H9 (cell line): Measurements from ENCODE around the gene TMEM245. TPM values are rescaled to one million over a fixed set of nuclear protein-coding genes. Genes with fewer than 3 reads are reported as not detected.

Experiments used
- DNase-seq: peaks from one replicate; pipeline ENCODE4 v3.0.0-alpha.2; 2017
- H2AFZ ChIP-seq: one replicate; pipeline ENCODE4 v1.6.1; 2013; ENCODE audit warnings: mild to moderate bottlenecking, low read length, control low read depth, moderate library complexity
- H2AK5ac ChIP-seq: 2 replicates; pipeline ENCODE4 v1.6.1; 2013; ENCODE audit warnings: low read length, control low read depth, mixed read lengths; ENCODE audit not compliant: insufficient read length
- H2BK120ac ChIP-seq: one replicate; pipeline ENCODE4 v1.6.1; 2013; ENCODE audit warnings: low read depth, mild to moderate bottlenecking, low read length, control low read depth, inconsistent platforms; ENCODE audit not compliant: poor library complexity, severe bottlenecking
- H2BK12ac ChIP-seq: 2 replicates; pipeline ENCODE4 v1.6.1; 2013; ENCODE audit warnings: low read length, control low read depth, mixed read lengths, low read depth; ENCODE audit not compliant: insufficient read length
- H2BK15ac ChIP-seq: 2 replicates; pipeline ENCODE4 v1.6.1; 2013; ENCODE audit warnings: low read depth, low read length, control low read depth
- H2BK20ac ChIP-seq: one replicate; pipeline ENCODE4 v1.6.1; 2013; ENCODE audit warnings: low read depth, mild to moderate bottlenecking, low read length, control low read depth, inconsistent platforms; ENCODE audit not compliant: poor library complexity, severe bottlenecking
- H2BK5ac ChIP-seq: 2 replicates; pipeline ENCODE4 v1.6.1; 2013; ENCODE audit warnings: low read length, control low read depth, mixed read lengths; ENCODE audit not compliant: insufficient read length
- H3K14ac ChIP-seq: 2 replicates; pipeline ENCODE4 v1.6.1; 2013; ENCODE audit warnings: low read length, control low read depth; ENCODE audit not compliant: insufficient read depth
- H3K18ac ChIP-seq: 2 replicates; pipeline ENCODE4 v1.6.1; 2013; ENCODE audit warnings: low read depth, mild to moderate bottlenecking, mixed read lengths, low read length, control low read depth; ENCODE audit not compliant: insufficient read length
- H3K23ac ChIP-seq: 2 replicates; pipeline ENCODE4 v1.6.1; 2013; ENCODE audit warnings: low read length, control low read depth, mixed read lengths, low read depth; ENCODE audit not compliant: insufficient read length
- H3K23me2 ChIP-seq: 2 replicates; pipeline ENCODE4 v1.6.1; 2013; ENCODE audit warnings: low read depth, mild to moderate bottlenecking, mixed read lengths, low read length, control low read depth; ENCODE audit not compliant: insufficient read length, poor library complexity, severe bottlenecking
- H3K27ac ChIP-seq: 2 replicates; pipeline ENCODE4 v1.5.1; 2013; ENCODE audit warnings: low read length, control low read depth, mixed read lengths, low read depth; ENCODE audit not compliant: insufficient read length
- H3K27me3 ChIP-seq: 2 replicates; pipeline ENCODE4 v1.6.1; 2013; ENCODE audit warnings: low read length, control low read depth, inconsistent platforms; ENCODE audit not compliant: insufficient read depth
- H3K4ac ChIP-seq: 2 replicates; pipeline ENCODE4 v1.6.1; 2013; ENCODE audit warnings: low read depth, mild to moderate bottlenecking, control low read depth, inconsistent platforms, low read length, moderate library complexity
- H3K4me1 ChIP-seq: 2 replicates; pipeline ENCODE4 v1.6.1; 2013; ENCODE audit warnings: low read length, control low read depth, inconsistent platforms; ENCODE audit not compliant: insufficient read depth
- H3K4me2 ChIP-seq: 2 replicates; pipeline ENCODE4 v1.6.1; 2013; ENCODE audit warnings: low read length, control low read depth, mixed read lengths; ENCODE audit not compliant: insufficient read length, insufficient read depth
- H3K56ac ChIP-seq: 2 replicates; pipeline ENCODE4 v1.6.1; 2013; ENCODE audit warnings: low read depth, mild to moderate bottlenecking, mixed read lengths, low read length, control low read depth; ENCODE audit not compliant: insufficient read length
- H3K79me1 ChIP-seq: 2 replicates; pipeline ENCODE4 v1.6.1; 2013; ENCODE audit warnings: low read depth, mild to moderate bottlenecking, moderate library complexity, low read length, control low read depth, inconsistent platforms; ENCODE audit not compliant: insufficient read depth, poor library complexity, severe bottlenecking
- H3K79me2 ChIP-seq: 2 replicates; pipeline ENCODE4 v1.6.1; 2013; ENCODE audit warnings: low read length, control low read depth, inconsistent platforms; ENCODE audit not compliant: insufficient read depth
- H3K9ac ChIP-seq: 2 replicates; pipeline ENCODE4 v1.6.1; 2013; ENCODE audit warnings: low read length, control low read depth, mixed read lengths; ENCODE audit not compliant: insufficient read length; ENCODE audit errors: extremely low read depth
- H3K9me3 ChIP-seq: one replicate; pipeline ENCODE4 v1.6.1; 2013; ENCODE audit warnings: low read depth, low read length, inconsistent platforms; ENCODE audit not compliant: control insufficient read depth
- H3T11ph ChIP-seq: one replicate; pipeline ENCODE4 v1.6.1; 2013; ENCODE audit warnings: mild to moderate bottlenecking, low read length, control low read depth, inconsistent platforms
- H4K20me1 ChIP-seq: one replicate; pipeline ENCODE4 v1.6.1; 2013; ENCODE audit not compliant: control insufficient read depth, insufficient read length, insufficient read depth
- H4K5ac ChIP-seq: 2 replicates; pipeline ENCODE4 v1.6.1; 2013; ENCODE audit warnings: low read depth, mild to moderate bottlenecking, mixed read lengths, low read length, control low read depth; ENCODE audit not compliant: insufficient read length
- H4K8ac ChIP-seq: replicated peaks from 2 replicates; pipeline ENCODE4 v1.6.1; 2013; ENCODE audit warnings: low read length, control low read depth, mixed read lengths, low read depth; ENCODE audit not compliant: insufficient read length
- H4K91ac ChIP-seq: 2 replicates; pipeline ENCODE4 v1.6.1; 2013; ENCODE audit warnings: low read depth, mild to moderate bottlenecking, moderate library complexity, mixed read lengths, low read length, control low read depth; ENCODE audit not compliant: insufficient read length
- H3K27ac Mint-ChIP-seq, 3 experiments: 2 replicates in 2 of 3; 3 replicates in 1 of 3; pipeline ENCODE4 v1.8.0; 2020 to 2021; ENCODE audit warnings: mixed read lengths in 3 of 3, mild to moderate bottlenecking in 1 of 3, moderate library complexity in 1 of 3
- H3K27me3 Mint-ChIP-seq: 2 replicates; pipeline ENCODE4 v1.8.0; 2021; ENCODE audit warnings: low read depth, mild to moderate bottlenecking, moderate library complexity, mixed read lengths
- H3K36me3 Mint-ChIP-seq, 3 experiments: 2 replicates in 2 of 3; 3 replicates in 1 of 3; pipeline ENCODE4 v1.8.0; 2020 to 2021; ENCODE audit warnings: low read depth in 3 of 3, mixed read lengths in 3 of 3; ENCODE audit not compliant: insufficient read depth in 1 of 3
- H3K4me1 Mint-ChIP-seq, 2 experiments: 2 replicates each; pipeline ENCODE4 v1.8.0; 2020; ENCODE audit warnings: mixed read lengths in 2 of 2
- H3K4me3 Mint-ChIP-seq, 2 experiments: 2 replicates in 1 of 2; 3 replicates in 1 of 2; pipeline ENCODE4 v1.8.0; 2020 to 2021; ENCODE audit warnings: mild to moderate bottlenecking in 2 of 2, mixed read lengths in 2 of 2, moderate library complexity in 1 of 2
- H3K9me3 Mint-ChIP-seq, 2 experiments: 2 replicates in 1 of 2; 3 replicates in 1 of 2; pipeline ENCODE4 v1.8.0; 2020; ENCODE audit warnings: mild to moderate bottlenecking in 2 of 2, mixed read lengths in 2 of 2, moderate library complexity in 1 of 2
- CTCF ChIP-seq: fragments of 200-600 bp; sonication (generic); conservative IDR thresholded peaks from 3 replicates; pipeline ENCODE4 v1.8.0; 2021; ENCODE audit warnings: antibody characterized with exemption, mild to moderate bottlenecking
- WGBS: extraction: QIAGEN DNeasy Blood & Tissue Kit; methylation state at CpG from one replicate; pipeline ENCODE4 v1.1.7; 2013; ENCODE audit warnings: missing lambda C conversion rate, low lambda C conversion rate, mixed read lengths; ENCODE audit not compliant: insufficient read length; ENCODE audit errors: extremely low coverage; 5-methylcytosine and 5-hydroxymethylcytosine counted together
- total RNA-seq: library from RNA; stranded (reverse); gene quantifications from 2 replicates; pipeline ENCODE4 v1.2.1, GENCODE V29; 2021

The TMEM245 gene
- total RNA-seq, 1 experiment from 2014 or later, result 37.9 TPM

GRCh38 chr9:109068764-109069163 is 51.0 kb downstream of the TMEM245 start:
- no CpG with 5 or more reads among the region's 1 CpG for WGBS
- Mint-ChIP-seq H3K4me1 (no peaks in the 10 kb centered on the region), H3K4me3 (no peak overlapping the region), H3K9me3 (no peaks in the 10 kb centered on the region), H3K27ac (no peak overlapping the region), H3K27me3 (no peaks in the 10 kb centered on the region), H3K36me3 (peaks cover 17 to 48% (median 32%) of the 10 kb centered on the region in 3 experiments; a peak in 6 of 7 replicates)
- Histone ChIP-seq H3K79me1 (no peaks in the 10 kb centered on the region), H4K8ac (no peak overlapping the region), H3K14ac (no peak overlapping the region), H3K79me2 (no peaks in the 10 kb centered on the region), H3K9ac (no peak overlapping the region), H3K56ac (no peak overlapping the region), H3K4ac (no peak overlapping the region), H2BK20ac (no peak overlapping the region), H2BK5ac (no peak overlapping the region), H4K20me1 (no peaks in the 10 kb centered on the region), H2BK15ac (no peak overlapping the region), H3K27me3 (no peaks in the 10 kb centered on the region), H4K91ac (no peak overlapping the region), H3K4me2 (no peak overlapping the region), H2BK120ac (no peak overlapping the region), H2AFZ (no peak overlapping the region), H3K23me2 (no peaks in the 10 kb centered on the region), H3T11ph (no peak overlapping the region), H3K4me1 (no peaks in the 10 kb centered on the region), H2AK5ac (no peak overlapping the region), H3K18ac (no peak overlapping the region), H3K23ac (no peak overlapping the region), H4K5ac (no peak overlapping the region), H2BK12ac (no peak overlapping the region), H3K27ac (no peak overlapping the region), H3K9me3 (no peaks in the 10 kb centered on the region)
- TF ChIP-seq CTCF, result no peak
- DNase-seq, result no peak
